ENCODE results near the gene LRRC8D. TPM values are rescaled to one million over a fixed set of nuclear protein-coding genes. Genes with fewer than 3 reads are reported as not detected.

LRRC8D gene
- total RNA-seq, 1 donor from 2014 or later, result 40.0 TPM

DNA sequence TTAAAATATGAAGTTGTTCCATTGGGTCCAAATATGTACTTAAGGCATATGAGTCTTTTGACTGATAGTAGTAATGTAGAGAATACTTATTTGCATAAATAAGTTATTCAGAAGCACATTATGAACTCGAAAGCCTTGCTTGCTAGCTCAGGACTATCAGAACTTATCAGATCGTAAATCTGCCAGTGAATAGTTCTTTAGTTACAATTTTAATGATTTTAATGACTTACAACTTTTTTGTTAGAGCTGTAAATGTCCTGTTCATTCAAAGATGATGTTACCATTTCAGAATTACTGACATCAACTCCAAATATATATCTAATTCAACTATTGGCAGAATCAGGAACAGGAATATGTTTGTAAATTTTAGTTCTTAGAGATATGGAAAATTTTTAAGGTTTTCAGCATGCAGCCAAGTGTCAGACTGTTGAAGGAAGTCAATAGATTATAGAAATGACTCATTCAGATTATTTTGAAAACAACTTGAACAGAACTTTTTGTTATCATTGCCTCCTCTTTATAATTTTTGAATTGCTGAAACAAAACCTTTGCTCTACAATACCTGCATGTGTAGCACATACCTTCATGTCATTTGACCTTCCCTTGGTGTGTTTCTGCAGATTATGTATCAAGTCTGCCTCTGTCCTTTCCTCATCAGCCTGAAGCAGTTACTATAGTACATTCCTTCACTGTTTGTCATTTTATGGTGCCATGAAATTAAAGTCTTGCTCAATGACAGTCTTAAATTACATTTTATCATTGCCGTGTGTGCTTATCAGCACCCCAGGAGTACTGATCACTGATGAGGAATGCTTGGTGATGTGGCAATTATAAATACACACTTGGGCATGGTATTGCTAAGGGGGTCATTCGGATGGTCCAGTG is 44.9 kb downstream of the LRRC8D start:
- intact Hi-C loops (cut with micrococcal nuclease), result no loop called here

DNA sequence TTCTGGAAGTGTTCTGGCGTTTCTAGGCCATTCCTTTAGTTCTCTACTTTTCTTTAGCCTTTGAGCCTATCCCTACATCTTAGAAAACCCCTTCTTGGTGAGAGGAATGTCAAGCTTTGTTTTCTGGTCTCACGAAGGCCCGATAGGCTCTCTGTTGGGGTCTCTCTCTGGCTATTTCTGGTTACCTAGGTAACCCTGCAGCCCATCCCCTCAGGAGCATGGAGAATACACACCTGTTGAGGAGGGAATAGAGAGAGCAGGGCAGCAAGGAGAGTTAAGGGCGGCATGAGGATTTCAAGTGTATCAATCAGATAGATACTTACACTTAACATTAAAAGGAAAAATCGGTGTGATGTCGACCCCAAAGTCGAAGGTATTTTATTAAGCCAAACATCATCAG is 45.7 kb downstream of the LRRC8D start:
- intact Hi-C loops (cut with micrococcal nuclease), result no loop called here

- intact Hi-C loops (cut with micrococcal nuclease), result no loop called here
These were observed 50.2 kb downstream of the LRRC8D start for GRCh38 chr1:89870998-89871397.

GRCh38 chr1:89871768-89872473 is 51.1 kb downstream of the LRRC8D start:
- intact Hi-C loops (cut with micrococcal nuclease), result no loop called here

DNA sequence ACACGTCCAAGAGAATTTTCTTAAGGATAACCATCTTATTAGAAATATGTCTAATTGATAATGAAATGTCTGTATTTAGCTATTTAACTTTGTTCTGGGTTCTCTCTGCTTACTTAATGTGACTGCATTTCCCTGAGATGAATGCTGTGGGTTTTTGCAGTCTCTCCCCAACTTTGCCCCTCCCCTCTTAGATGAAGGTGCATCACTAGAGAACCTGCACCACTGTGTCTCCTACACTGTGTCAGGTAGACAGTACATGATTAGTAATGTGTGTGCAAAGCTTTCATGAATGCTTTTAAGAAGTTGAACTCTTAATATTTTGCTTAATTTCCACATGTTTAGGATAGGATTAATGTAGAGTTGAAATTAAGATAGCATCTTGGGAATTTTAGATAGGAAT is 51.7 kb downstream of the LRRC8D start:
- intact Hi-C loops (cut with micrococcal nuclease), result no loop called here

- intact Hi-C loops (cut with micrococcal nuclease), result no loop called here
These were observed 52.5 kb downstream of the LRRC8D start for GRCh38 chr1:89873288-89873687.

- intact Hi-C loops (cut with micrococcal nuclease), result no loop called here
These were observed 52.9 kb downstream of the LRRC8D start for GRCh38 chr1:89873770-89874169.

DNA sequence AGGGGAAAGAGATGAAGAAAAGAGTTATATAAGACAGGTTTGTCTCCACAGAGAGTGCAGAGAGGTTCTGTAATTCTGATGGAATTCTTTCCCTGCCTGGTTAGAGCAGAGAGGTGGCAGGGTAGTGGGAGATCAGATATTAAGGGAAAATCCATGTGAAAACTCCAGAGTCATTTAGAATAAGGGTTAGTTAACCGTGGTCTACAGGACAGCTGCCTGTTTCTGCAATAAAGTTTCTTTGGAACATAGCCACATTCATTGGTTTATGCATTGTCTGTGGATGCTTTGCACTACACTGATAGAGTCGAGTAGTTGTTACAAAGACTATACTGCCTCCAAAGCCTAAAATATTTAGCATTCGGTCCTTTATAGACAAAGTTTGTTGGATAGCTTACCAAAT is 55.6 kb downstream of the LRRC8D start:
- intact Hi-C loops (cut with micrococcal nuclease), result no loop called here

GRCh38 chr1:89877756-89878155 is 56.9 kb downstream of the LRRC8D start:
- intact Hi-C loops (cut with micrococcal nuclease), result no loop called here

GRCh38 chr1:89878256-89878655 is 57.4 kb downstream of the LRRC8D start:
- intact Hi-C loops (cut with micrococcal nuclease), result no loop called here

GRCh38 chr1:89880679-89881078 is 59.8 kb downstream of the LRRC8D start:
- intact Hi-C loops (cut with micrococcal nuclease), result no loop called here

DNA sequence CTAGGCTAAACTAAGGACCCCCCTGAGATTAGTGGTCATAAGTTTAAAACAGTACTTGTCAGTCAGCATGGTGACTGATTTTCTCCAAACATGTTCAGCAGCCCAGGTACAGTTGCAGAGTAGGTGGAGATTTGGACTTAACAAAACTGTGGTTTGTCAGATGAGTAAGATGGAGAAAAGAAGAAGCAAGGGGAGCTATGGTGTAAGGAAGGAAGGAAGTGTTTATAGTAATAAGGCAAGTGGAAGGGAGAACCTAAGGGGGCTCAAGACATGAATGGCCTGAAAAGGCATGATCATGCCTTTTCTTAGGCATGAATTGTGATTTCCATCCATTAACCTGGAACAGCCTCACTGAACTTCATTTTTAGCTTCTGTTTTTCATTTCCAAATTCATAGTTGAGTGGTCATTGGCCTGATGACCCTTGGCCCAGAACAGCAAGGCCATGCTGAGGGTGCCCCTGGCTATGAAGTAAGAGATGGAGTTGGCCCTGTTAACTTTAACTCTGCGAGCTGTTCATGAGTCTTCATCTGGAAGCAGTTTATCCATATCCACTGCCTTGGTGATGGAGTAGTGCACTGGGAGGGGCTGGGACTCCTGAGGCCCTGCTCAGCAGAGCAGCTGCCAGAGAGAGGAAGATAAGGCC is 60.7 kb downstream of the LRRC8D start:
- intact Hi-C loops (cut with micrococcal nuclease), result no loop called here

- intact Hi-C loops (cut with micrococcal nuclease), result no loop called here
These were observed 61.7 kb downstream of the LRRC8D start for GRCh38 chr1:89882348-89883029.

- intact Hi-C loops (cut with micrococcal nuclease), result no loop called here
These were observed 62.2 kb downstream of the LRRC8D start for GRCh38 chr1:89883030-89883379.

DNA sequence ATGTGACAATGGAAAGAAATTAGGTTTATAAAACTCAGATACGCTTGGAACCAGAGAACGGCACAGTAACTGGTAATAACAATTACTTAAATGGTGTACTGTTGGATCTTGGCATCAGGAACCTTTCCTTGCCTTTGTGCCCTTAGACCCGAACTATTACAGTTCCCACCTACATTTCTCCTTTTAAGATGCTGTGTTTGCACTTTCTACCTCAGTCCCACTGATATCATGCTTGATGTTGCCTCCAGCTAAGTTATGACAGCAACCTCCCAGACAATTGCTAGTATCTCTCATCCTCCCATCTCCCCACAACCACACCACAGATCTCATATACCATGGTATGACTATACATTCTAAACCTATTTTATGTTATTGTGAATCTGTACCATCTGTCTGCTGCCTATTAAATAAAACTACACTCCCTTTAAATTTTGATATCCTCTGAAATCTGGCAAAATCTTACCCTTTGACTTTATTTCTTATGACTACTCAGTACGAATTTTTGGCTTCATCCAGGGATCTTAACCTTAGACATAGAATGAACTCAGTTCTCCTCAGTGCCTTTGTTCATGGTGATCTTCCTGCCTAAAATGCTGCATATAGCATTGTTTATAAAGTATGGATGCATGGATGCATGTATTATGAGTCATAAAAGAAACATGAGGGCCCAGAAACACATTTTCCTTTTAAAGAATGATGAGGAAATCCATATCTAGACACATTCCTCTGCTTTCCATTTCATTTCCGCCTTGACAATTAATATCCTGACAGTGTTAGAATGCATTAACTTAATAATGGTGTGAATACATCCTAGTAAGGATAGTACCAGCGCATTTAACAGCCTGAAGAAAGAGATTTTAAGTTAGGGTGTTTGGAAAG is 64.1 kb downstream of the LRRC8D start:
- intact Hi-C loops (cut with micrococcal nuclease), result no loop called here

- intact Hi-C loops (cut with micrococcal nuclease), result no loop called here
These were observed 66.4 kb downstream of the LRRC8D start for GRCh38 chr1:89887270-89887669.

- intact Hi-C loops (cut with micrococcal nuclease), result no loop called here
These were observed 66.9 kb downstream of the LRRC8D start for GRCh38 chr1:89887713-89888112.

DNA sequence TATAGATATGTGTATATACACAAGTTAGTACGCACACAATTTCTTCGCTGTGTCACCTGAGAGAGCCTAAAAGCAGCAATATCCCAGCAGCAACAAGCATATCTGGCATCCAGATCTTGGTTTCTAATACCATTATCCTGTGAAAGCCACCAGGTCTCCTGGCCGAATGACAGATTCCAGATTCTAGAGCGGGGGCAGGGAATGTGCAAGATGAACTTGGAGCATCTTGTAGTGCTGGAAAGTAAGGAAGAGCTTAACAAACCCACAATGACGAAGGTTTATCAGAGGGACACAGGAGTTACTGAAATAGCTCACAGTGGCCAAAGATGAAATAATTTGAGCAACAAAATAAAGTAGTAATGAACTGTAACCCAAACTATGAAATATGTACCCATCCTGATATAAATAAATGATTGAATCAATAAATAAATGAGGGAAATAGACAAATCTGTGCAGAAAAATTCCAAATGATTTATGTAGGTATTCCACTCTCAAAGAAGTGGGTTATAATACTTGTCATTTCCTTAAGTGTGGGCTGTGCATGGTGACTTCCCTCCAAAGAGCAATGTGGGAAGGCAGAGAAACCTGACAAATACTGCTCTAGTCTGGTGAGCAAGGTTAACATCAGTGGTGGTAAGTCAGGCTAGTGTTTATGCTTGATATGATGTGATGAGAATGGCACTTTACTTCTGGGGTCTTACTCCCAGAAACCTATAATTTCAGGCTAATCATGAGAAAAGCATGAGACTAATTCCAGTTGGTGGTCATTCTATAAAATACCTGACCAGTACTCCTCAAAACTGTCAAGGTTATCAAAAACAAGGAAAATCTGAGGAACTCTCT is 67.9 kb downstream of the LRRC8D start:
- intact Hi-C loops (cut with micrococcal nuclease), result no loop called here

- intact Hi-C loops (cut with micrococcal nuclease), result no loop called here
These were observed 68.4 kb downstream of the LRRC8D start for GRCh38 chr1:89889323-89889615.
